Retinal pigment epithelial cell (primary cell): ENCODE measurements around the gene FERD3L.
A peak's percentile ranks its signal among the peaks of the same experiment; 100 is the strongest.

Source experiments
- DNase-seq: peaks from one replicate; pipeline ENCODE4 v3.0.0-alpha.2; 2010; ENCODE audit warnings: low read depth
- H3K4me3 ChIP-seq: 2 replicates; pipeline ENCODE4 v1.5.1; 2011; ENCODE audit warnings: mild to moderate bottlenecking, low read length, control low read depth, moderate library complexity
- TF ChIP-seq, protein P1 (sequence below): conservative IDR thresholded peaks from 2 replicates; pipeline ENCODE4 v1.5.1; 2011; ENCODE audit warnings: low read depth, low read length, control low read depth, inconsistent platforms

Gene FERD3L

DNA sequence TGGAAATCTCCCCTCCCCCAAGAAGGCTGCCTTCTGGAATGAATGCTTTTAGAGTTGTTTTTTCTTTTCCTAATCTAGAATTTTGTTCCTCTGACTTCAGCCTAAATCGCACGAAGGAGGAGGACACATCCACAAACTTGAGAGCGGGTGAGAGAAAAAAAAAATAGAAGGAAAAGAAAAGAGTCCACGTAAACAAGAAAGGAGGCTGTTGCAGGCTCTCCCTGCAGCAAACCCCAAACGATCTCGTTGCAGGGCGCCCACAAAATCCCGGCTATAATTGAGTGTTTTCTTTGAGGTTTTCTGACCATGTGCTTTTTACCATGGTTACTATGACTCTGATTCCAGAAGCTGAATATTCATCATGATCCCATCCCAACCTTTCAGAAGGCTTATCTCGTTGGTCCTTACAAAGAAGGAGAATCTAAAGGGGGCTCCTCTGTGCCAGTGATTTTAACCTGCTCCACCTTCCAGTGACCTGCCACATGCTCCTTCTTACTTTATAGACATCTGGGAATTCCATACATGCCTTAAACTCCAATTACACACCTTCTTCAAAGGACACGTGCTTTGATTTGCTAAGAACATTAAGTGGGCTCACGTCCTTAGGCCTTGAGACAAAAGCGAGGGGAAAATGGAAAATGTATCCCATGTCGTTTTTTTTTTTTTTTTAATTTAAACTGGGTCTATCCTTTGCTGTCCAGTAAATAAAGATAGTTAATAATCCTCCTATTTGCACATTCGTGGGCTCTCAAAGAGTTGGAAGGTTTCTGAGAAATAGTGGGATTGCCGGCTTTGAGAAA, 33.5 kb downstream of the FERD3L start:
- no peak for DNase-seq
- H3K4me3 ChIP-seq: no peak overlapping the region
- TF ChIP-seq, protein P1, sequence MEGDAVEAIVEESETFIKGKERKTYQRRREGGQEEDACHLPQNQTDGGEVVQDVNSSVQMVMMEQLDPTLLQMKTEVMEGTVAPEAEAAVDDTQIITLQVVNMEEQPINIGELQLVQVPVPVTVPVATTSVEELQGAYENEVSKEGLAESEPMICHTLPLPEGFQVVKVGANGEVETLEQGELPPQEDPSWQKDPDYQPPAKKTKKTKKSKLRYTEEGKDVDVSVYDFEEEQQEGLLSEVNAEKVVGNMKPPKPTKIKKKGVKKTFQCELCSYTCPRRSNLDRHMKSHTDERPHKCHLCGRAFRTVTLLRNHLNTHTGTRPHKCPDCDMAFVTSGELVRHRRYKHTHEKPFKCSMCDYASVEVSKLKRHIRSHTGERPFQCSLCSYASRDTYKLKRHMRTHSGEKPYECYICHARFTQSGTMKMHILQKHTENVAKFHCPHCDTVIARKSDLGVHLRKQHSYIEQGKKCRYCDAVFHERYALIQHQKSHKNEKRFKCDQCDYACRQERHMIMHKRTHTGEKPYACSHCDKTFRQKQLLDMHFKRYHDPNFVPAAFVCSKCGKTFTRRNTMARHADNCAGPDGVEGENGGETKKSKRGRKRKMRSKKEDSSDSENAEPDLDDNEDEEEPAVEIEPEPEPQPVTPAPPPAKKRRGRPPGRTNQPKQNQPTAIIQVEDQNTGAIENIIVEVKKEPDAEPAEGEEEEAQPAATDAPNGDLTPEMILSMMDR: no peak

DNA sequence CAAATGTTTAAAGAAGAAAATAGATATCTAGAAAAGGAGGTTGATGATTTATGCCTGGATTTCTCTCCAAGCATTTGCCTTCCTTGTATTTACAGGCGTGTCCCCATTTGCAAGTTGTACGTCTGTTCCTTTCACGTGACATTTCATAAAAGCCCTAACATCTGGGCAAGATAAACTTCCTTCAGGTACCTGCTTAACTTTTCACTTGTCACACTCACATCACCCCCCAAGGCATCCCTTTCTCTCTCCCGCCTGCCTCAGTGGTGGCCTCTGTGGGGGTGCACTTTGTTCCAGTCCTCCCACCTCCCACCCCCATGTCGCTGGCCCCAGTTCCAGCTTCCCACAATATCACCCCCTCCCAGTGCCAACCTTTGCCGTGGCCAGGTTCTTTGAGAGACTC, 34.4 kb downstream of the FERD3L start:
- DNase-seq: no peak
- H3K4me3 ChIP-seq: no peak overlapping the region
- TF ChIP-seq, protein P1: no peak

DNA sequence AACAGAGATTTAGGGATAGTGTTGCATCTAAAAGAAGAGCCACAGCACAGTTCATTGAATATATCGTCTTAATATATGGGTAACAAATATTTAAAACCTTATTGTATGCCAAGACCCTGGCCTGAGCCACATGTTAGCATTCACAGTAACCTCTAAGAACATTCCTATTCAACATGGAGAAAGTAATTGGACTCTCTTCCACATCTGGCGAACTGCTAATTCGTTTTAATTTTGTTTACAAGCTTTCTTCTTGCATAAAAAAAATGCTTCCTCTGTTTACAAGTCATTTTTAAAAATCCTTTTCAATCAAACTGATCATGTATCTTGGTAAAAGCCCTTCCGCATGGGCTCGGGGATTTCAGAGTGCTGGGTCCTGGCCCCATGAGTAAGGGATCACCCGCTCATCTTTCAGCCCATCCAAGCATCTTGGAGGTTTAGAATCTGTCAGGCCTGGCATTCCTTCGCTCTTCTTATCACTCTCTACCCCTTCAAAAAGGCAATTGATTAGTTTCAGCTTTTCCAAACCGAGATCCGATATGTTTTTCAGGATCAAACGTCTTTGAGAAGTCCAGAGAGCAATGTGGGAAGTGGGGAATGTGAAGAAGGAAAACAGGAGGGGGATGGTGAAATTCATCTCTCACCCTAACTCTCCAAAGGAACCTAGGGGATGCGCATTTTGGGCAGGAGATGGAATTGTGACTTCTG, 35.0 kb downstream of the FERD3L start:
- TF ChIP-seq, protein P1: no peak
- H3K4me3 ChIP-seq: no peak overlapping the region
- no peak for DNase-seq

DNA sequence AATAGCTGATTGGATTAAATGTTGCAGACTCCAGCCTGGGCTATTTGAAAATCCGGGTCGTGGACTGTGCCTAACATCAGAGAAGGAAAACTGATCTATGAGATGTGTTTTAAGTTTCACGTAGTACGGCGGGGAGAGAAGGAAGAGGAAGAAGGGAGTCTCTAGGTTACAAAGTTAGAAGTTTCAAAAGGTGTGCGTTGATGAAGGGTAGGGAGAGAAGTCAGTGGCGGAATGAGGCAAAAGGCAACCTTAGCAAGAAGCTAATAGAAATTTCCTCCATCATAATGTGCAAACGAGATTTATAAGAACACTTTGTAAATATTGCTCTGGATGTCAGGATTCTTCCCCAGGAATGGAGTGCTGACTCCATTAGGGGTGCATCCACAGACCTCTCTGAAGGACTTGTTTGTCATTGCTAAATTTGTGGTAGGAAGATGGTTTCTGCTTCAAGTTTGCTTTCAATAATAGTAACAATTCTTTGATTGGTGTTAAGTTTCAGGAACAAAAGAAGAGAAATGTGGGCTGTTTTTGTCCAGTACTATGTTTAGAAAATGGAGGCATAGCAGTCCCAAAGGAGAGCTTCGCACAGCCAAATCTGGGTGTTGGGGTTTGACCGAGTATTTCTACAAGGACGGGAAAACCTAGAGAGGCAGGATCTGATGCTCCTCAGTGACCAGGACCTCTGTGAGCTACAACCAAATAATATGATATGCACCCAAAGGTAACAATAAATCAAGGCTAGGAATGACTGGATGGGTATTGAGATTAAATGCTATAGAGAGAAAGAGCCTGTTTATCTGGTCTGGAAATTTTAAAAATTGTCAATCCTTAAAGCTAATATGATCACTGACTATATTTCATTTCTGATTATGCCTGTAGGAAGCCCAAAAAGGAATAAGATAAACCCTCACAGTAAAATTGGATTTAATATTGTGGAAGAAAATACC, 35.9 kb downstream of the FERD3L start:
- H3K4me3 ChIP-seq: no peak overlapping the region
- TF ChIP-seq, protein P1: no peak
- no peak for DNase-seq

DNA sequence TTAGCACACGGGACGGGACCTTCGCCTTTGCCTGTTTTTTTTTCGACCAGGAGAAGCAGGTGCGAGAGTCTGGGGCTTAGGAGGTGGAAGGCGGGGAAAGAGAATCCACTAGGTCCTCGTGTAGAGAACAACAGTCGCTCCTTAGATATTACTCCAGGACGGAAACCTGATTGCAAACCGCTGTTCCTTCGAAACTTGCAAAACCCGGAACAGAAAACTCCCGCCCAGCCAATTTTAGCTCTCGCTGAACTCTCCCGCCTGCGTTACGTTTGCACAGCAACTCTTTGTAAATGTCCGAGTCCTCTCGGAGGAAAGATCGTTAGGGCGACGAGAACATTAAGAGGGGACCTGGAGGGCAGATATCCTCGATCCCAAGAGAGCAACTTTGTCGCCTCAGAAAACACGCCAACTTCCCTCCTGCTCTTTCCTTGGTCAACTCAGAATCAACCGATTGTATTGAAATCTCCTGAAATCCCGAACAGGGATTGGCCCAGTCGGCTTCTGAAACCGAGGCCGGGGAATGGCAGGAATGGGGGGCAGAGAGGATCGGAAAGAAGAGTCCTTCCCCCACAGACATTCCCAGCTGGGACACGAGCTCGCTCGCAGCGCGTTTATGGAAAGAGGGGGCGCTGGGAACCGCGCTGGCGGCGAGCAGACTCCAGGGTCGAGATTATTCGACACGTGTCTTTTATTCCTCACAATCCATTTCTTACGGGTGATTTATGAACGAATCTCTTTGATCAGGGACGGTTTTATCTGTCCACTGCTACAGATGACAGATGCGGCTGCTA, 37.7 kb downstream of the FERD3L start:
- no peak for DNase-seq
- TF ChIP-seq, protein P1: no peak
- peak overlapping the region; percentile 38 for H3K4me3 ChIP-seq

DNA sequence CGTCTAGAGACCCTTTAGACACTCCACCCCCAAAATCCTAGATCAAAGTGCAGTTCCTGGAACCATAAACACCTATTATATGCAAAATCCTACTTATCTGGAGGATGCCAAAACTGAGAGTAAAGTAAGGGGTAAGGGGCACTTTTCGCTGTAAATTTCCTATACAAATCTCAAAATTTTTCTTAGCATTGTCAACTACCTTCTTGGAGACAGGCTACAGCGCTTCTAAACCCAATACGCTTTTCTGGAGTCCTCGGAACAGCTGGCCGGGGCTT, 38.2 kb downstream of the FERD3L start:
- TF ChIP-seq, protein P1: no peak
- no peak overlapping the region for H3K4me3 ChIP-seq
- no peak for DNase-seq
